ENCODE results near the gene NAT8L. TPM values are rescaled to one million over a fixed set of nuclear protein-coding genes. Genes with fewer than 3 reads are reported as not detected.
A peak's percentile ranks its signal among the peaks of the same experiment; 100 is the strongest.

The NAT8L gene
- total RNA-seq, 2 donors from 2014 or later, result 0.41 to 36.4 TPM

DNA sequence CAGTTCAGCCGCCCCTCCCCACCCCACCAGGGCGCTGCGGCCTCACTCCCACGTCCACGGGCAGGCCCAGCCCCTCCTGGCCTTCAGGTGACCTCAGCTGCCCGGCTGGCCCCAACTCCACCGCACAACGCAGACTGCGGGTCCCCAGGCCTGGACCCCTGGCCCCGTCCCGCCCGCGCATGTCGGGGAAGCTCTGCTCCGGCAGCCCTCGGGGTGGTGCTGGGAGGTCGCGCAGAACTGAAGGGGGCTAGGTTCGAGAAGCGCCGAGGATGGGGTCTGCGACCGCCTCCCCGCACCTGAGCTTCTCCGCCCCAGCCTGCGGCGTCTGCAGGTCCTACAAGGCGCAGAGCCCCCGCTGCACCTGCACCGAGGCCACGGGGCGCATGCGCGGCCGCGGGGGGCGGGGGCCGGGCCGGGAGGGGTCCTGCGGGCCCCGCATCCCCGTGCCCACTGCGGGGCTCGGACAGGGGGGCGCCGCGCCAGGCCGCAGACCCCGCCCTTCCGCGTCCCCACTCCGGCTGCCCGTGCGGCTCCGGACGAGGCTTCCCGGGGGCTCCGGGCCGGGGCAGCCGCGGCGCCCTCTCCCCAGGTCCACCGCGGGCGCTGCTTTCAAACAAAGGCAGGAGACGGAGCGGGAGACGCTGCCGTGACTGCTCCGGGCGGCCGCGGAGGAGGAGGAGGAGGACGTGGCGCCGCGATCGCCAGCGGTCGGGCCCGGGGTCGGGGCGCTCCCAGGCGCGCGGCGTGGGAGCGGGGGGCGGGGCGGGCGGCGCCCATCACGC is 672 bp upstream of the NAT8L start:
- TF ChIP-seq POLR2AphosphoS5 (IDR thresholded peaks at IDR 0.05), result no peak
- TF ChIP-seq, protein P1, sequence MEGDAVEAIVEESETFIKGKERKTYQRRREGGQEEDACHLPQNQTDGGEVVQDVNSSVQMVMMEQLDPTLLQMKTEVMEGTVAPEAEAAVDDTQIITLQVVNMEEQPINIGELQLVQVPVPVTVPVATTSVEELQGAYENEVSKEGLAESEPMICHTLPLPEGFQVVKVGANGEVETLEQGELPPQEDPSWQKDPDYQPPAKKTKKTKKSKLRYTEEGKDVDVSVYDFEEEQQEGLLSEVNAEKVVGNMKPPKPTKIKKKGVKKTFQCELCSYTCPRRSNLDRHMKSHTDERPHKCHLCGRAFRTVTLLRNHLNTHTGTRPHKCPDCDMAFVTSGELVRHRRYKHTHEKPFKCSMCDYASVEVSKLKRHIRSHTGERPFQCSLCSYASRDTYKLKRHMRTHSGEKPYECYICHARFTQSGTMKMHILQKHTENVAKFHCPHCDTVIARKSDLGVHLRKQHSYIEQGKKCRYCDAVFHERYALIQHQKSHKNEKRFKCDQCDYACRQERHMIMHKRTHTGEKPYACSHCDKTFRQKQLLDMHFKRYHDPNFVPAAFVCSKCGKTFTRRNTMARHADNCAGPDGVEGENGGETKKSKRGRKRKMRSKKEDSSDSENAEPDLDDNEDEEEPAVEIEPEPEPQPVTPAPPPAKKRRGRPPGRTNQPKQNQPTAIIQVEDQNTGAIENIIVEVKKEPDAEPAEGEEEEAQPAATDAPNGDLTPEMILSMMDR (IDR thresholded peaks at IDR 0.05), result no peak
- no peak for TF ChIP-seq POLR2A (IDR thresholded peaks at IDR 0.05)
- under 1% methylated on average over 55 of the region's 93 CpGs for WGBS
- no peaks in the 10 kb centered on the region for H3K9me3 ChIP-seq
- no peaks in the 10 kb centered on the region for H3K36me3 ChIP-seq
- intact Hi-C loops (cut with DNase I), result no loop called here
- no peaks in the 10 kb centered on the region for H3K4me1 ChIP-seq (replicated peaks)
- DNase-seq (ENCODE audit: low spot score), result no peak
- peak overlapping the region; percentile 23 to 37 for H3K4me3 ChIP-seq
- no peak overlapping the region for H3K27ac ChIP-seq
- peaks cover 12% of the 10 kb centered on the region for H3K27me3 ChIP-seq (replicated peaks; ENCODE audit: insufficient read depth)

DNA sequence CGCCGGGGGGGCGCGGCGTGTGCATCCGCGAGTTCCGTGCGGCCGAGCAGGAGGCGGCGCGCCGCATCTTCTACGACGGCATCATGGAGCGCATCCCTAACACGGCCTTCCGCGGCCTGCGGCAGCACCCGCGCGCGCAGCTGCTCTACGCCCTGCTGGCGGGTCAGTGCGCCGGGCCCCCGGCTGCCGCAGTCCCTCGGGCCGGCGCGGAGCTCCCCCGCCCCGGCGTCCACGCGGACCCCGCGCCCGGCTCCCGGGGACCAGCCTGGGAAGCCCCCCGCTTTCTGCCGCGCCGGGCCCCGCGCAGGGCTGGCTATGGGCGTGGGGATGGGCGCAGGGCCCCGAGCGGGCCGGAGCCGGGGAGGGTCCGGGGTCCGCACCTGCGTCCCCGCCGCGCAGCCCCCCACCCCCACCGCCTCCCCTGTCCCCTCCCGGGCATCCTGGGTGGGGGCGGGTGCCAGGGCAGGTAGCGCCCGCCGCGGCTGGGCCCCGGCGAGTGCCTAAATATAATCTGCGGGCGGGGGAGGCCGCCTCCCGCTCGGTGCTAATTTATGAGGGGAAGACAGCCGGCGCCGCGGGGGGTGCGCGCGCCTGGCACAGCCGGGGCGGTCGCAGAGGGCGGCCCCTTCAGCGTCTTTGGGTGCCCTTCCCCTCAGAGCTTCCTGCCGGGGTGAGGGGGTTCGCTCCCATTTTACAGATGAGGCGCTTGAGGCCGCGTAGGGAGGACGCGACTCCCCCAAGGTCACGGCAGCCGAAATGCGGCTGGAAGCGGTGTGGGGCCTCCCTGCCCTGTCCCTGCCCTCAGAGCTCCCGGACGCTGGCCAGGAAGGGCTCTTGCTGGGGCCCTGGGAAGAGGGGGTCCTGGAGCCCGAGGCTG is 837 bp downstream of the NAT8L start:
- peaks cover 12% of the 10 kb centered on the region for H3K27me3 ChIP-seq (replicated peaks; ENCODE audit: insufficient read depth)
- H3K9me3 ChIP-seq, result no peaks in the 10 kb centered on the region
- H3K4me3 ChIP-seq, result peak overlapping the region in 1 of 2 donors; percentile 29
- intact Hi-C loops (cut with DNase I), result no loop called here
- H3K36me3 ChIP-seq, result no peaks in the 10 kb centered on the region
- no peak for DNase-seq (ENCODE audit: low spot score)
- TF ChIP-seq POLR2A (IDR thresholded peaks at IDR 0.05) (no peak), POLR2AphosphoS5 (IDR thresholded peaks at IDR 0.05) (no peak)
- TF ChIP-seq, protein P1 (IDR thresholded peaks at IDR 0.05), result no peak
- 3% methylated on average over 47 of the region's 102 CpGs for WGBS
- no peak overlapping the region for H3K27ac ChIP-seq
- H3K4me1 ChIP-seq (replicated peaks), result no peaks in the 10 kb centered on the region

DNA sequence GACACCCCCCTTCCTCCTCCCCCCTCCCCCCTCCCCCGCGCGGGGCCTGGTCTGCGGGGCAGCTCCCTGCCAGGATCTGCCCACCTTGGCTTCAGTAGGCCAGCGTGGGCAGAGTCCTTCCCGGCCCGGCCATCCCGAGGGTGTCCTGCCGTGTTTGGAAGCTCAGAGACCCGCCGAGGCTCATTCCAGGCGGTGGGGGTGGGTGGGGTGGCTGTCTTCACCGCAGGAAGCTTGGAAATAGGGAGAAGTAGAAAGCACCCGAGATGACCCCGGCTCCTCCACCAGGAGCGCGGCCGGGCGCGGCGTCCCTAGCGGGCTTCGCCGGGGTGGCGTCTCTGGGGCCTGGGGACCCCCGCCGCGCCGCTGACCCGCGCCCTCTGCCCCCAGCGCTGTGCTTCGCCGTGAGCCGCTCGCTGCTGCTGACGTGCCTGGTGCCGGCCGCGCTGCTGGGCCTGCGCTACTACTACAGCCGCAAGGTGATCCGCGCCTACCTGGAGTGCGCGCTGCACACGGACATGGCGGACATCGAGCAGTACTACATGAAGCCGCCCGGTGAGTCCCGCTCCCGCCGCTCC is 1.6 kb downstream of the NAT8L start:
- no peak overlapping the region for H3K27ac ChIP-seq
- no peak overlapping the region for H3K4me3 ChIP-seq
- intact Hi-C loops (cut with DNase I), result no loop called here
- H3K27me3 ChIP-seq (replicated peaks; ENCODE audit: insufficient read depth), result peaks cover 12% of the 10 kb centered on the region
- WGBS, result 33% methylated on average over 9 of the region's 54 CpGs
- no peak for TF ChIP-seq POLR2A (IDR thresholded peaks at IDR 0.05)
- H3K9me3 ChIP-seq, result no peaks in the 10 kb centered on the region
- no peak for DNase-seq (ENCODE audit: low spot score)
- H3K4me1 ChIP-seq (replicated peaks), result no peaks in the 10 kb centered on the region
- H3K36me3 ChIP-seq, result no peaks in the 10 kb centered on the region

DNA sequence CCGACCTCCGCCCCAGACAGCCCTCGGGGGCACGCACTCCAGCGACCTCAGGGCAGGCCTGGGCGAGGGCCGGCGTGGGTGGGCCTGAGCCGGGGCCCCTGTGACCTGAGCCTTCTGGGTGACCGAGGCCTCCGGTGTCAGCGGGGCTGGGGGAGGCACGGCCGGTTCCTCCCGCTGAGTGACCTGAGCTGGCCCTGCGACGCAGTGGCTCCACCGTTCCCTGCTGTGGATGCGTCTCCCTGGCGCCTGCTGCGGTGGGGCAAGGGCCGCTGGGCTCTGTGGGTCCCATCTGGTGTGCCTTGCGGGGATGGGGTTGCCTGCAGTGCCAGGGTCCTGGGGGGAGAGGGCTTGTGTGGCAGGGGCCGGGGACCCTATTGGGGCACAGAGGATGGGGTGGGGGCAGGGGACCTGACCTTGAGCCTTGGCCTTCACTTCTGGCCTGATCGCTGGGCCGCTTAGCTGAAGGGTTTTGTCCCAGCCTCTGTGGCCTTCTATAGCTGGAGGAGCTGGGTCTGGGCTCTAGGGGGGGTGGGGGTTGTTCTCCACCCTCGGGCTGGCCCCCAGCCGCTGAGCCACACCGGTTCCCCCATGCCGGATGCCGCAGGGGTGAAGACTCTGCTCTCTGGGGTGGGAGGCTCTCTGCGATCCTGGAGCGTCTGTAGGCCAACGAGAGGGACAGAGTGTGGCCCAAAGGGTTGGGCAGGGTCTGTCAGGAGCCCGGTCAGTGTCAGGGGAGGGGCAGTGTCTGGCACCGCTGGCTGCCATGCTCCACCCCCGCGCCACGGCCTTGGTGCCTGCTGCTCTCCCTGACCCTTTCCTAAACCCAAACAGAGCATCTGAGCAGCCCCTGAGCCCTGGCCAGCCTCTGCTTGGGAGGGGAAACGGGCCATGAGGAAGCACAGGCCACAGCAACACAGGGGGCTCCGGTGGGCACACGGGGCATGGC is 2.3 kb downstream of the NAT8L start:
- TF ChIP-seq POLR2A (IDR thresholded peaks at IDR 0.05), result no peak
- TF ChIP-seq, protein P1 (IDR thresholded peaks at IDR 0.05), result no peak
- no peak for TF ChIP-seq POLR2AphosphoS5 (IDR thresholded peaks at IDR 0.05)
- Histone ChIP-seq H3K27me3 (replicated peaks; ENCODE audit: insufficient read depth) (peaks cover 12% of the 10 kb centered on the region), H3K36me3 (no peaks in the 10 kb centered on the region), H3K4me1 (replicated peaks) (no peaks in the 10 kb centered on the region), H3K27ac (no peak overlapping the region), H3K4me3 (no peak overlapping the region), H3K9me3 (no peaks in the 10 kb centered on the region)
- DNase-seq (ENCODE audit: low spot score), result no peak
- intact Hi-C loops (cut with DNase I), result no loop called here
- WGBS, result 72% methylated on average over 38 of the region's 42 CpGs
